Measurements from ENCODE around the gene MRPL21.

MRPL21 gene

DNA sequence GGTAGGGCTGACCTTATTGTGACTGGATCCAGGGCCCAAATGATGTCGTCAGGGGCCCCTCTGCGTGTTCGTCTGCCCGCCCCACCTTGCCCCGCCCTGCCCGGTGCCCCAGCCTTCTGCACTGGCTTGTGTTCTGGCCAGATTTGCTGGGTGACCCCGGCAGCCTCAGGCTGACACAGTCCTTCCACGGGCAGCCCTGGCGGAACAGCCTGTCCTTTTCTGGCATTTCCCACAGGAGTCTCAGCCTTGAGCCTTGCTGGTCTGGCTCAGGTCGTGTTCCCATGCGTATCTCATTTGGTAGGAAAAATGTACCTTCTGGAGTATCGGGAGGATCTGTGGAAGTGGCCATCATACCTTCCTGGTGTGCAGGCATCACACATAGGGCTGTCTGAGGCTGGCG is 31.0 kb upstream of the MRPL21 start:
- DNase-seq, result no peak

- no peak for DNase-seq
Observed at GRCh38 chr11:68934321-68934645, 30.7 kb upstream of the MRPL21 start.

- DNase-seq, result no peak
Observed at GRCh38 chr11:68933605-68934320, 30.1 kb upstream of the MRPL21 start.

DNA sequence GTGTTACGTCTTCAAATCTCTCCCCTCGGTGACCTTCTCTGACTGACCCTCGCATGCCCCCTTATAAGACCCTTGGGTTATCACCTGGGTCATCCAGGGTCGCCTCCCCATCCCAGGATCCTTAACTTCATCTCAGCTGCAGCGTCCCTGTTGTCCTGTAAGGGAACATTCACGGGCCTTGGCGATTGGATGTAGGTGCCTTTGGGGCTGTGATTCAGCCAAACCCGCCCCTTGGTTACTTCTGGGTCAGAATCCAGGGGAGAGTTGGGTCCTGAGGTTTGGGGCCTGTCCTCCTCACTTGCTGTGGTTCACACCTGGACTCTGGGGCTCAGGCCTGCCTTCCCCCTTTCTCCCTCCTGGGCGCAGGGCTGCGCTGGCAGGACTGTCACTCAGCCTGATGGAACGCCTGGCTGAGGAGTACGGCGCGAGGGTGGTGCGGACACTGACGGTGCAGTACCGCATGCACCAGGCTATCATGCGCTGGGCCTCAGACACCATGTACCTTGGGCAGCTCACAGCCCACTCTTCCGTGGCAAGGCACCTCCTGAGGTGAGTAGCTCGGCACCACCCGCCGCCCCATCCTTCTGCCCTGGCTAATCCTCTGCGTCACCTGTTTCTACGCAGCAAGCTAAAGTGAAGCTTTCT is 29.4 kb upstream of the MRPL21 start:
- no peak for DNase-seq

DNA sequence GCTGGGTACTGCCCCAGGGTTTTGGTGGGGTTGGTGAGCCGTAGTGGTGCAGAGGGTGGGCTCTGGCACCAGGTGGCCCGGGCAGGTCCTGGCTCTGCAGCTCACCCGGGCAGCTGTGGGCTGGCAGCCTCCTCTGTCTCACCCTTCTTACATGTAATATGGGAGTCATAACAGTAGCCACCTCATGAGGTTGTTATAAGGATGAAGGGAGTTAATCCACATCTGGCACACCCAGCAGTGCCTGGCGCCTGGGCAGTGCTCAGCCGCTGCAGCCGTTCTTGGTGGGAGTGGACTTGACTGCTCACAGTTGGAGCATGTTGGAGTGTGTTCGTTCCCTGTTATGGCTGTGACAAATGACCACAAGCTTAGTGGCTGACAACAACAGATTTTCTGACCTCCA is 28.7 kb upstream of the MRPL21 start:
- DNase-seq, result no peak

DNA sequence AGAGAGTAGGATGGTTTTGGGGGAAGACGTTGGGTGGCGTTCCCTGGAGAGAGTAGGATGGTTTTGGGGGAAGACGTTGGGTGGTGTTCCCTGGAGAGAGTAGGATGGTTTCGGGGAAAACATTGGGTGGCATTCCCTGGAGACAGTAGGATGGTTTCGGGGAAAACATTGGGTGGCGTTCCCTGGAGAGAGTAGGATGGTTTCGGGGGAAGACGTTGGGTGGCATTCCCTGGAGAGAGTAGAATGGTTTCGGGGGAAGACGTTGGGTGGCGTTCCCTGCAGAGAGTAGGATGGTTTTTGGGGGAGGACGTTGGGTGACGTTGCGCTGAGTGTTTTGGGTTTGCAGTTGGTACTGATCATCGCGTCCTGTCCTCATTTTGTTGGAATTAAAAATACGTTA is 28.3 kb upstream of the MRPL21 start:
- DNase-seq, result no peak

GRCh38 chr11:68930991-68931855 is 27.6 kb upstream of the MRPL21 start:
- no peak for DNase-seq

- no peak for DNase-seq
Observed at GRCh38 chr11:68929706-68930570, 26.3 kb upstream of the MRPL21 start.

DNA sequence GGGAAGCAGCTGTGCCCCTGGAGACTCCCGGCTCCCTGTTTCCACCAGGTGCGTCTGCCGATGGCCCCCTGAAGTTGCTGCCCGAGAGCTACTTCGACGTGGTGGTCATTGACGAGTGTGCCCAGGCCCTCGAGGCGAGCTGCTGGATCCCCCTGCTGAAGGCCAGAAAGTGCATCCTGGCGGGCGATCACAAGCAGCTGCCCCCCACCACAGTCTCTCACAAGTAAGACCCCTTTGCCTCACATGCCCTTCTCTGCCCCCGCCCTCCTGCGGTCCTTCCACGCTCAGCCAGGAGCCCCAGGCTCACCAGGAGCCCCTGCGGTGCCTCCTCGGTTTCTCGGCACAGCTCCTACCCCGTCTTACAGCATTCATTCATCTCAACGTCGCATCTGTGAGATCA is 25.5 kb upstream of the MRPL21 start:
- no peak for DNase-seq

- no peak for DNase-seq
Observed at GRCh38 chr11:68928136-68928880, 24.7 kb upstream of the MRPL21 start.

DNA sequence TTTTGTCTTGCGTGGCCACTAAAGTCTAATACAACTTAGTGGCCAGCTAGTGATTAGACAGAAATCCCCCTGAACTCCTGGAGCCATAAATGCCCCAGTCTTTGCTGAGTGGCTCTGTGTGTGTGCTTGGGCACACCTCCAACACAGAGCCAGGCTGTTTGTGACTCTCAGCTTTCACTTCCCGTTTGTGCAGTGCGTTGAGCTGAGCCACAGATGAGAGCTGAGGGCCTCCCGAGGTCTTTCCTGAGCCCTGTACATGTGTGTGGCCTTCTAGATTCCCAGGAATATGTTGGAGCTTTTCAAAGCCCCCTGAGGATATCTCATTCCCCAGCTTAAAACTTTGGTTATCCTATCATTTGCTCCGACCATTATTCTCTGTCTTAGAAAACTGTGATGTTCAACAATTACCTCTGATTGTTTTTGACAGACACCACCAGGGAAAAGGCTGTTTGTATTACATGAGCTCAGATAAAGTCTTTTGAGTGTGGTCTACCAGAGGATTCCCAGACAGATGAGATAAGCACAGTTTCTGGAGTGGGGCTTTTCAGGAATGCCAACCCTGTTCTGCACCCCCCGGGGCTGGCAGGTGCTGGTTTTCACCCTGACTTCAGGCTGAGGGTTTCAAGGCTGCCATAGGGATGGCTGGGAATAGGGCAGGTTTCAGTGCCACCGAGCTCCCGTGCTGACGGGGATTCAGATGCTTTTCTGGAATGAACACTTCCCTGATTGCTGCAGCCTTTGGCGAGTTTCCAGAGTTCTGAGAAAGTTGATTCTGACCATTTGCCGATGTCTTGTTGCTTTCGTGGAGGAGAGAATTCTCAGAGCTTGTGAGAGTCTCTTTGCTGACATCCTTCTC is 23.9 kb upstream of the MRPL21 start:
- DNase-seq, result no peak

GRCh38 chr11:68925611-68926010 is 22.0 kb upstream of the MRPL21 start:
- DNase-seq, result no peak

DNA sequence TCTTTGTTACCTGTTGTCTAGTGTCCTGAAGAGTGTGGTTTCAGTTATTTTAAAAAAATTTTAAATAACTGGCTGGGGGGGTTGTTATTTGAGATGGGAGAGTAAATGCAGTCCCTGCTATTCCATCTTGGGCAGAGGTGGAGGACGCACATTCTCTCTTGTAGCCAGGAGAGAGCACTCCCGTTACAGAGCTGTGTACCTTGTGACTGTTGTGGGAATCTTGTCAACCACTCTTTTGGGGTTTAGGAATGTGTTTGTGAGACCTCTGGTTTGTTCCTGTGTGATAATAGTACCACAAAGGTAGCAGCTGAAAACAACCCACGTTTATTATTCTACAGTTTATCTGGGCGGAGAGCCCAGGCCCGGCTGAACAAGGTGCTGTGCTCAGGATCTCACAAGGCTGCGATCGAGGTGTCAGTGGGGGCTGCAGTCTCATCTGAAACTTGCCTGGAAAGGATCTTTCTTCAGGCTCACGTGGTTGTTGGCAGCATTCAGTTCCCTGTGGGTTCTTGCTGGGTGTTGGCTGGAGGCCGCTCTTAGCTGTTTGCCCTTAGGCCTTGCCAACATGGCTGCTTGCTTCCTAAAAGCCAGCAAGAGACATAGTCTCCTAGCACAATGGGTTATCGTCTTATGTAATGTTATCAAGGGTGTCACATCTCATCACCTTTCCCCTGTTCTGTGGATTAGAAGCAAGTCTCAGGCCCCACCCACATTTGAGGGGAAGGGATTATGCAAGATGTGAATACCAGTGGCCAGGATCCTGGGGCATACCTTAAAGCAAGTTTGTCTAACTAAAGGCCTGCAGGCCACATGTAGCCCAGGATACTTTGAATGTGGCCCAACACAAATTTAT is 20.7 kb upstream of the MRPL21 start:
- DNase-seq, result no peak

DNA sequence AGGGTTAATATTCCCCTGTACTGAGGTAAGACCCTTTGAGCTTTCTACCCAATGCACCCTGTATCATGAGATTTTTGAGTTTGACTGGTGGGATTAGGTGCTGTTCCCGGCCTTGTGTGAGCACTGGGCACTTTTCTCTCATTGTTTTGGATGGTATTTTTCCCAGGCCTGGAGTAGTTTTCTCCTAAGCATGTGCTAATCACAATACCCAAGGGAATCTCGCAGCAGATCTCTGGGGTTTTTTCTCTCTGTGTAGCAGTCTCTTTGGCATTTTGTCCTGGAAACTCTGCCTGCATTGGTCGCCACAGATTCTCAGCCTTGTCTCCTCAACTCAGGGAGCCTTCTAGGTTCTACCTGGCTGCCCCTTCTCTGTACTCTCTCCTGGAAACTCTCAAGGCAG is 20.0 kb upstream of the MRPL21 start:
- no peak for DNase-seq

DNA sequence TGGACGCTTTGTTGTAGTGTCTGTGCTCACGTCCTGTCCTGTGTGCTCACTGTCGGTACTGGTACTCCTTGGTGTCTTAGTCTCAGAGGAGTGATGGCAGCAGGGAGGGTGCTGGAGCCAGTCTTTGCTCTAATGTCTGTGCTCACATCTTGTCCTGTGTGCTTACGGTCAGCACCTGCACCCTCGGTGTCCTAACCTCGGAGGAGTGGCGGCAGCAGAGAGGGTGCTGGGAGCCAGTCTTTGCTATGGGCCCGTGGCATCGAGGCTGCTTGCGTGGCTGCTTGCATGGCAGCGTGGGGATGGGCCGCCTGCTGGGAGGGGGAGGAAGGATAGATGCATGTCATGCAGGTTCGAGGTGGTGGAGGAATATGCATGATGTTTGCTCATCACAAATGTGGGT is 12.8 kb upstream of the MRPL21 start:
- DNase-seq, result no peak

DNA sequence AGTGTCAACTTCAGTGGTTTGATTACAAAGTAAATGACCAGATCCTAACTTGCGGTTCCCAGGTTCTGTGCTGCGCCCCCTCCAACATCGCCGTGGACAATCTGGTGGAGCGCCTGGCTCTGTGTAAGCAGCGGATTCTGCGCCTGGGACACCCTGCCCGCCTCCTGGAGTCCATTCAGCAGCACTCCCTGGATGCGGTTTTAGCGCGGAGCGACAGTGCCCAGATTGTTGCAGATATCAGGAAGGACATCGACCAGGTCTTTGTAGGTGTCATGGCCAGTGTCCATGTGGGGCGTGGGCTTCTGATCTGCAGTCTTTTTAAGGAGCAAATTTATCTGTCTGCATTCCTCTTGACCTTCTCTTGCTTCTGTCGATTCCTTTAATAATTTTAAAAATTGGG is 11.1 kb upstream of the MRPL21 start:
- no peak for DNase-seq

- DNase-seq, result no peak
Observed at GRCh38 chr11:68913188-68913587, 9.6 kb upstream of the MRPL21 start.

DNA sequence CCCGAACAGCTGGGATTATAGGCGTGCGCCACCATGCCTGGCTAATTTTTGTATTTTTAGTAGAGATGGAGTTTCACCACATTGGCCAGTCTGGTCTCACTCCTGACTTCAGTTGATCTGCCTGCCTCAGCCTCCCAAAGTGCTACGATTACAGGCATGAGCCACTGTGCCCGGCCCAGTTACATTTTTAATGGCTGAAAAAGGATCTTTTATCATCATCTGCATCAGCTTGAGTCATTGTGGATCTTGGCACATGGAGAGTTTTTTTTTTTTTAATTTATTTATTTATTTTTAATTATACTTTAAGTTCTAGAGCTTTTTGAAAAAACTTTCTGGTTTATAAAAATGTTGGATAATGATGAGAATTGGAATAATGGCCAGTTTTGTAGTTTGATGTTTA is 8.6 kb upstream of the MRPL21 start:
- DNase-seq, result no peak

DNA sequence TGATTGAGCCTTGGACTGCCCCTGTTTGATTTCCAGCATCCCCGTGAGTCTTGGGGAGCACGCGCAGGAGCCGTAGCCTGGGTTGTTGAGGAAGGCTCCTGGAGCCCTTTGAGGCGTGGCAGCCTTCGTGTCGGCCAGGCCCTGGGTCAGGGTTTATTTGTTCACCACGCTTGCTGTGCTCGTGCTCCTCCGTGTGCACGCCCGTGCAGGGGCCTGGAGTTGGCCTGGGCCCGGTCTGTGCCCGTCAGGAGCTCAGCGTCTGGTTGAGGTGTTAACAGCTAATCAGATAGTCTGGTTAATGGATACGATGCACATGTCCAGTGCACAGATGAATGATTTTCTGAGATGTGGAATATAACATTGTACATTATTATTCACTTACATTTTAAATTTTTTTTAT is 8.1 kb upstream of the MRPL21 start:
- no peak for DNase-seq

- DNase-seq, result no peak
Observed at GRCh38 chr11:68910965-68911364, 7.3 kb upstream of the MRPL21 start.
